Activated CD4-positive, CD25-positive, alpha-beta regulatory T cell treated with anti-CD3 and anti-CD28 coated beads, Interleukin-2, amount 50 U/mL, for 72 hours (primary cell): ENCODE results near the gene RPL41.
"Not testable (repeated sequence)": the region's sequence is repeated elsewhere in the genome, so short reads cannot be mapped to it uniquely, and the experiment has no call there.

ENCODE experiments used
- DNase-seq: peaks from one replicate; pipeline ENCODE4 v3.0.0; 2021

RPL41 gene

GRCh38 chr12:56116267-56117081, at the start of gene RPL41:
TSS of gene RPL41 (plus strand) at chr12:56116633.
- DNase-seq: peak; percentile 92

GRCh38 chr12:56071648-56072047, 44.8 kb upstream of the RPL41 start:
- DNase-seq: no peak

- no peak for DNase-seq
These were observed 42.0 kb upstream of the RPL41 start for GRCh38 chr12:56074396-56074795.

GRCh38 chr12:56077966-56078365, 38.5 kb upstream of the RPL41 start:
- not testable (repeated sequence) for DNase-seq

- DNase-seq: no peak
These were observed 38.0 kb upstream of the RPL41 start for GRCh38 chr12:56078427-56078826.

GRCh38 chr12:56078931-56079722, 37.3 kb upstream of the RPL41 start:
- peak; percentile 64 for DNase-seq

GRCh38 chr12:56079723-56080555, 36.5 kb upstream of the RPL41 start, which contains the start of gene ERBB3:
TSS of gene ERBB3 (plus strand) at chr12:56080165. CDS start at chr12:56080301, 136 bp downstream.
- peak; percentile 58 for DNase-seq

- no peak for DNase-seq
These were observed 35.8 kb upstream of the RPL41 start for GRCh38 chr12:56080556-56081138.

- no peak for DNase-seq
These were observed 34.8 kb upstream of the RPL41 start for GRCh38 chr12:56081393-56082347.

GRCh38 chr12:56082382-56082781, 34.1 kb upstream of the RPL41 start:
- DNase-seq: no peak

GRCh38 chr12:56082967-56083366, 33.5 kb upstream of the RPL41 start:
- DNase-seq: no peak

- DNase-seq: no peak
These were observed 31.4 kb upstream of the RPL41 start for GRCh38 chr12:56084958-56085543.

GRCh38 chr12:56086096-56086495, 30.3 kb upstream of the RPL41 start:
- no peak for DNase-seq

- DNase-seq: no peak
These were observed 29.8 kb upstream of the RPL41 start for GRCh38 chr12:56086608-56087007.

GRCh38 chr12:56087220-56087619, 29.2 kb upstream of the RPL41 start:
- no peak for DNase-seq

GRCh38 chr12:56097738-56098137, 18.7 kb upstream of the RPL41 start:
- DNase-seq: no peak

- no peak for DNase-seq
These were observed 17.8 kb upstream of the RPL41 start for GRCh38 chr12:56098592-56098991.

GRCh38 chr12:56099787-56100186, 16.6 kb upstream of the RPL41 start:
- DNase-seq: no peak

GRCh38 chr12:56101045-56101444, 15.4 kb upstream of the RPL41 start:
- no peak for DNase-seq

- no peak for DNase-seq
These were observed 13.8 kb upstream of the RPL41 start for GRCh38 chr12:56102683-56103065.

GRCh38 chr12:56103066-56103711, 13.2 kb upstream of the RPL41 start:
- DNase-seq: no peak
